H1 (cell line): ENCODE results near the gene PKP1. TPM values are rescaled to one million over a fixed set of nuclear protein-coding genes. Genes with fewer than 3 reads are reported as not detected.

Source experiments
- ATF3 ChIP-seq: IDR thresholded peaks from 2 replicates; pipeline ENCODE4 v1.6.1; 2011; ENCODE audit warnings: low read depth, mild to moderate bottlenecking, low read length; ENCODE audit not compliant: insufficient read depth
- CHD7 ChIP-seq: fragments of 300-600 bp; sonication (generic); IDR thresholded peaks from 2 replicates; pipeline ENCODE4 v1.7.1; 2012; ENCODE audit warnings: low read length, moderate library complexity, mild to moderate bottlenecking, inconsistent platforms; ENCODE audit not compliant: insufficient replicate concordance
- JUN ChIP-seq: IDR thresholded peaks from 2 replicates; pipeline ENCODE4 v1.6.1; 2011; ENCODE audit warnings: low read depth, mild to moderate bottlenecking, improper control_type of control experiment, low read length
- KDM5A ChIP-seq: fragments of 200-600 bp; IDR thresholded peaks from 2 replicates; pipeline ENCODE4 v1.7.1; 2012; ENCODE audit warnings: mild to moderate bottlenecking, low read length, inconsistent platforms, mixed read lengths
- RXRA ChIP-seq: IDR thresholded peaks from 2 replicates; pipeline ENCODE4 v1.6.1; 2011; ENCODE audit warnings: low read depth, mild to moderate bottlenecking, low read length, moderate library complexity; ENCODE audit not compliant: insufficient read depth
- TAF7 ChIP-seq: optimal IDR thresholded peaks from 2 replicates; pipeline ENCODE3; 2011; ENCODE audit warnings: low read depth, mild to moderate bottlenecking, inconsistent platforms, low read length, moderate library complexity, borderline replicate concordance
- polyA plus RNA-seq, 7 experiments: library from polyadenylated mRNA; depleted of rRNA in 3 of 7; stranded (reverse) in 5 of 7; unstranded in 2 of 7; fragments of >200 nt in 5 of 7; fragments of 200-250 nt in 2 of 7; gene quantifications; 1 replicate in 5 of 7; 2 replicates in 1 of 7; 4 replicates in 1 of 7; pipeline versions ENCODE4 v1.2.1 to v1.2.3, GENCODE V29; 2011 to 2013; ENCODE audit warnings: missing spikeins in 2 of 7, mixed read lengths in 2 of 7
- total RNA-seq: library from RNA; stranded (reverse); fragmentation: NEBNext Ultra II Directional; extraction: Animal tissue kit (Norgen Biotek cat#: 25700); gene quantifications from 2 replicates; pipeline ENCODE4 v1.2.1, GENCODE V29; 2021

The PKP1 gene
- total and polyA plus RNA-seq, 2 of the 8 experiments (the other 6 are each of a cell fraction or from before 2014, with no cell fraction given) = 0.21 to 0.95 TPM

- no peak for TF ChIP-seq CHD7
- no peak for TF ChIP-seq JUN
- TF ChIP-seq KDM5A = no peak
- no peak for TF ChIP-seq TAF7
- TF ChIP-seq ATF3 = no peak
- TF ChIP-seq RXRA = no peak
Observed at GRCh38 chr1:201302163-201303152, 19.2 kb downstream of the PKP1 start (continued).
